A673 (cell line): Measurements from ENCODE around the gene LENG1.

Experiments used
- EZH2 ChIP-seq: fragments of 200-600 bp; sonication (generic); IDR thresholded peaks from 2 replicates; pipeline ENCODE4 v1.6.1; 2017; ENCODE audit warnings: borderline replicate concordance, low read depth, mild to moderate bottlenecking, mixed read lengths, antibody characterized with exemption, low read length; ENCODE audit not compliant: poor library complexity, severe bottlenecking
- TF ChIP-seq, protein P1 (sequence below): fragments of 300-800, 200-600 bp; sonication (generic); conservative IDR thresholded peaks from 2 replicates; pipeline ENCODE4 v1.5.1; 2017; ENCODE audit warnings: low read depth, mild to moderate bottlenecking, antibody characterized with exemption, low read length, moderate library complexity, mixed read lengths

- TF ChIP-seq, protein P1, sequence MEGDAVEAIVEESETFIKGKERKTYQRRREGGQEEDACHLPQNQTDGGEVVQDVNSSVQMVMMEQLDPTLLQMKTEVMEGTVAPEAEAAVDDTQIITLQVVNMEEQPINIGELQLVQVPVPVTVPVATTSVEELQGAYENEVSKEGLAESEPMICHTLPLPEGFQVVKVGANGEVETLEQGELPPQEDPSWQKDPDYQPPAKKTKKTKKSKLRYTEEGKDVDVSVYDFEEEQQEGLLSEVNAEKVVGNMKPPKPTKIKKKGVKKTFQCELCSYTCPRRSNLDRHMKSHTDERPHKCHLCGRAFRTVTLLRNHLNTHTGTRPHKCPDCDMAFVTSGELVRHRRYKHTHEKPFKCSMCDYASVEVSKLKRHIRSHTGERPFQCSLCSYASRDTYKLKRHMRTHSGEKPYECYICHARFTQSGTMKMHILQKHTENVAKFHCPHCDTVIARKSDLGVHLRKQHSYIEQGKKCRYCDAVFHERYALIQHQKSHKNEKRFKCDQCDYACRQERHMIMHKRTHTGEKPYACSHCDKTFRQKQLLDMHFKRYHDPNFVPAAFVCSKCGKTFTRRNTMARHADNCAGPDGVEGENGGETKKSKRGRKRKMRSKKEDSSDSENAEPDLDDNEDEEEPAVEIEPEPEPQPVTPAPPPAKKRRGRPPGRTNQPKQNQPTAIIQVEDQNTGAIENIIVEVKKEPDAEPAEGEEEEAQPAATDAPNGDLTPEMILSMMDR = no peak
- no peak for TF ChIP-seq EZH2
These were observed 20.8 kb downstream of the LENG1 start for GRCh38 chr19:54138489-54139256.
